ENCODE data around the gene PWWP2B. TPM values are rescaled to one million over a fixed set of nuclear protein-coding genes. Genes with fewer than 3 reads are reported as not detected.

Gene PWWP2B
- total RNA-seq, 1 donor from 2014 or later, result 19.9 TPM

DNA sequence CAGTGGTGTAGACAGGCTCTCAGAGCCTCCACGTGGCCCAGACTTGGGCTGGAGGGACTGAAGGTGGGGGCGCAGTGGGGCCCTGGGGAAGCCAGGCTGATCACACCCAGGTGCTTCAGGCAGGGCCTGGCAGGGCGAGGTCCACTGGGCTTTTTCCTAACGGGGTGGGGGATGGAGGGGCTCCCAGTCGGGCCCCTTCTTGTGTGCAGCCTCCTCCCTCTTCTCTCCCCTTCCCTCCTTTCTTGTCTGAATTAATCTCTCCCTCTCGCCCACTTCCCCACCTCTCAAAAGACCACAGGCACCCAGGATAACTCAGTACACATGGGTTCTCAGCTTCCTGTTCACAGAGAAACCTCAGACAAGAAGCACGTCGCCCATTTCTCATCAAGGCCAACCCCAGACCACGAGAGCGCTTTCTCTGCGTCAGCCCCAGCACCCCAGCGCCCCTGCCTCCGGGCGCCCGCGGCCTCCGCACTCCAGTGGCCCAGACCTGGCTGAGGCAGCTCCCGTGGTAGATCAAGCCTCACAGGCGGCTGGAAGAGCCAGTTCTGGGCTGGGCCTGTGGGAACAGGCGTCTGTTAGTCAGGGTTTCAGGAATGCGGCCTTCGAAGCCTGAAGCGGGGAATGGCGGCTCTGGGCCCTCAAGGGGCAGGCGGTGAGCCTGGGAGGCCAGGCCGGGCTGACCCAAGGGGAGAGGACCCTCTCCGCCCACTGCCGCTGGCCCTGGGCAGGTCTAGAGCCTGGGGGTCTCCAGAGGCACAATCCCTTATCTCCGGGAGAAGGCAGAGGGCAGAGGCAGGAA lies 50.6 kb downstream of the PWWP2B start:
- no peak for DNase-seq
- ATAC-seq, result no peak
- intact Hi-C loops (cut with micrococcal nuclease), result no loop called here

DNA sequence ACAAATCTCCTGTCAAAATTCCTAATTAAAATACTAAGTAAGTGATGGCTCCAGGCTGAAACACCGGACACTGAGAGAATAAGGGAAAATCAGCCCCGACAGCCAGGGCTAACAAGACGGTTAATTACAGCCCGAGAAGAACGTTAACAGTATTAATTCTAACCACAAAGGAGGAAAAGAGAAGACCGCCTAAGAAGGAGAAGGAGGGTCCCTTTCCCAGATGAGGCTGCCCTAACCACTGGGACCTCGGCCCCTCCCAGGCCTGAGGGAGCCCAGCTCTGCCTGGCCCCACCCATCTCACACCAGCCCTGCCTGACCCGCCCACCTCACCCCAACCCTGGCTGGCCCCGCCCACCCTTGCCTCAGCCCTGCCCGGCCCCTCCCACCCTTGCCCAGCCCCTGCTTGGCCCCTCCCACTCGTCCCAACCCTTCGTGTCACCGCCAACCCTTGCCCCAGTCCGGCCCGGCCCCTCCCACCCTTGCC lies 51.3 kb downstream of the PWWP2B start:
- ATAC-seq (peak; percentile 33), DNase-seq (peak; percentile 71)
- intact Hi-C loops (cut with micrococcal nuclease), result no loop called here

DNA sequence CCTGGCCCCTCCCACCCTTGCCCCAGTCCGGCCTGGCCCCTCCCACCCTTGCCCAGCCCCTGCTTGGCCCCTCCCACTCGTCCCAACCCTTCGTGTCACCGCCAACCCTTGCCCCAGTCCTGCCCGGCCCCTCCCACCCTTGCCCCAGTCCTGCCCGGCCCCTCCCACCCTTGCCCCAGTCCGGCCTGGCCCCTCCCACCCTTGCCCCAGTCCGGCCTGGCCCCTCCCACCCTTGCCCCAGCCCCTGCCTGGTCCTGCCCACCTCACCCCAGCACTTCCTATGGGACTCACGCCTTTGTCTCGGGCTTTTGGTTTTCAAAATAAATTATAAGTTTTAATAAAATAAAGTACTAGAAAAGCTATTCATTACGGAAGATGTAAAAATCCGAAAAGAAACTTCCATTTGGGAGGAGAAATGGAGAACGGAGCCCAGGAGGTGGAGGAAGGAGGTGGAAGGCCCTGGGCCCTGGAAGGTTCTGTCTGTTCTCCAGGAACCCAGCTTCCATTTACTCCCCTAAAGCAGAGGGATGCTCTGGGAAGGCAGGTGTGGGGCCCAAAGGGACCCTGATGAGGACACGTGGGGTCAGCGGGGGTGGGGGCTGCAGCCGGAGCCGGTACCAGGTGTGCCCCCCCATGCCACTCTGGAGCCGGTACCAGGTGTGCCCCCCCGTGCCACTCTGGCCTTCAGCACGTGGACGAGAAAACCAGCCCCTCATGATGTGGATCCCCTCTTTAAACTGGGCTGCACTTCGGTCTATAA lies 52.2 kb downstream of the PWWP2B start:
- intact Hi-C loops (cut with micrococcal nuclease), result no loop called here
- ATAC-seq (no peak), DNase-seq (peak; percentile 31)

DNA sequence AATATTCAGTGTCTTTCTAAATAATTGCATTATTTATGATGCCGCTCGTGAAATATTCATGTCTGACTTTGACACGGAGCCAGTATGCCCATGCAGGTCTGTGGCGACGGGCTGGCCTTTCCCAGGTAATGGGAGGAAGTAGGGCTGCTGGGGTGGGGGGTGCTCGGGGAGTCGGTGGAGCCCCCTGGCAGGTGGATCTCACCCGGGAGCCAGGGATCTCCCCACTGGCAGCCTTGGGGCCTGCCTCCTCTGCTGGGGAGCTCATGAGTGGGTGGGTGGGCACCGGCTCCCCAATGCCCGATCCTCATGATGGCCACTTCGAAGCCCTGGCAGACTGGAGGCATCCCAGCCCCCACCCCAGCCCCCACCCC lies 52.8 kb downstream of the PWWP2B start:
- DNase-seq (peak; percentile 23), ATAC-seq (no peak)
- intact Hi-C loops (cut with micrococcal nuclease), result loop anchor here (10.0 kb wide), 2 partner anchors 65 to 225 kb away; no protein-coding TSS in a partner anchor

DNA sequence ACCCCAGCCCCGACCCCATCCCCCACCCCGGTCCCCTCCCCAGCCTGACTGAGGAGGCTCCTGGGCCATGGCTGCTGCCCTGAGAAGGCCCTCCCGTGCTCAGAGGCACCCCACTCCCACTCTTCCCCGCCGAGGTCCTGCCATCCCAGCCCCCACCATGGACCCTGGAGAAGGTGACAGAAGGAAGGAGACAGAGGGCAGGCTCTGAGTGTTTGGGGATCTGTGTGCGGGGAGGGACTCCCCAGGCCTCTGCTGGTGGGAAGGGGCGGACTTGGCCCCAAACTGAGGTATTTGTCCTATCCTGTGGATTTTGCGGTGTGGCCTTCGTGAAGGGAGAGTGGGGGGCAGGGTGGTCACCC lies 53.4 kb downstream of the PWWP2B start:
- no peak for ATAC-seq
- no peak for DNase-seq
- intact Hi-C loops (cut with micrococcal nuclease), result loop anchor here (10.0 kb wide), 2 partner anchors 66 to 226 kb away; no protein-coding TSS in a partner anchor

DNA sequence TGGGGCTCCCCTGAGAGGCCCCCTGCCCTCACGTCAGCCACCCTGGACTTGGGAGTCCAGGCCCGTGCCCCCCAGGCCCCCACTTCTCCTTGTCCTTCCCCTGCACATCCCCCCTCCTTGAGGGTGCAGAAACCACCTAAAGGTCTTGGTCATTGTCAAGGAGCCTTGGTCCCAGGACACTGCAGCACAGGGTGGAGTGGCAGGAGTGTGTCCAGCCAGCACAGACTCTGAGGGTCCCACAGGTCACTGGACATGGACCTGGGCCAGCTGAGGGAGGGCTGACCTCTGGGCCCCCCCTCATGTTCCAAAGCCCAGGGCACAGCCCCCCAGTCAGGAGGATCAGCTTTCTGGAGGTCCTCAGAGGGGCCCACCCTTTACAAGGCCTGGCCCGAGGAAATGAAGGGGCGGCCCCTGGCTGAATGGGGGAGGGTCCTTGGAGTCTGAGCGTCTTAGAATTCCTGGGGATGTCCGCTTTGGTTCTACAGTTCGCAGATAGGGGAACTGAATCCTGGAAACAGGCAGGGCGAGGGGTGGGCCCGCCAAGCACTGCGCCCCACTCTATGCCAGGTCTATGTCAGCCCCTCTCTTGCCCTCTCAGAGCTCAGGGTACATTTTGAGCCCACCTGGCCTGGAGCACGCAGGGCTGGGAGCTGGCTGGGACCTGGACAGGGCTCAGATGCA lies 54.0 kb downstream of the PWWP2B start:
- DNase-seq, result peak; percentile 28
- no peak for ATAC-seq
- intact Hi-C loops (cut with micrococcal nuclease), result loop anchor here (10.0 kb wide), 2 partner anchors 66 to 226 kb away; no protein-coding TSS in a partner anchor

DNA sequence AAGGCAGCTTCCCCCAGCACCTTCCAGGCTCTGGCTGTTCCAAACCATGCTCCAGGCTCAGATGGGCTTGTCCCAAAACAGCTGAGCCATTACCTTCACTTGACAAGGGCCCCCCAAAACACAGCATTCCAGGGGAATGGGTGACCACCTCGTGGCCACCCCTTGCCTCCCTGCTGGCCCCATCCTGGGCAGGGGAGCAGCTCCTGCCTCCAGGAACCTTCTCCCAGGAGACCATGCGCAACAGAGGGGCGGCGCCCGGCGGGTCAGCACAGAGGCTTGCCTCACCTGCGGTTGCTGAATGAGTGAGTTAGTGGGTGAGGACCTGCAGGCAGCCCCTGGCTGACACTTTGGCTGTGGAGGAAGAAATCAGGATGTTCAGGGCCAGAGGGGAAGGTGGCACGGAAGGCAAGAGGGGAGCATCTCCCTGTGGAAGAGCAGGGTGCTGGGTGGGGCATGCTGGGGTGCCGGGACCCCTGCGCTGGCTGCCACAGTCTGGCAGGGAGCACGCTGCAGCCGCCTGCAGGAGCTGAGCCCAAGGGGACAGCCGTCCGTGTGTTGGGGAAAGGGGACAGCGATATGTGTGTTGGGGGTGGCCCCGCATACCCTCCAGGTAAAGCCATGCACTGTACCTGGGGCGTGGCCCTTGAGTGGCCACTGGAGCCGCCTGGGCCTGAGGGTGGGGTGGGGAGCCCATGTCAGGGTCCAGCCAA lies 54.7 kb downstream of the PWWP2B start:
- intact Hi-C loops (cut with micrococcal nuclease), result loop anchor here (10.0 kb wide), 2 partner anchors 67 to 227 kb away; no protein-coding TSS in a partner anchor
- no peak for ATAC-seq
- peak; percentile 29 for DNase-seq

DNA sequence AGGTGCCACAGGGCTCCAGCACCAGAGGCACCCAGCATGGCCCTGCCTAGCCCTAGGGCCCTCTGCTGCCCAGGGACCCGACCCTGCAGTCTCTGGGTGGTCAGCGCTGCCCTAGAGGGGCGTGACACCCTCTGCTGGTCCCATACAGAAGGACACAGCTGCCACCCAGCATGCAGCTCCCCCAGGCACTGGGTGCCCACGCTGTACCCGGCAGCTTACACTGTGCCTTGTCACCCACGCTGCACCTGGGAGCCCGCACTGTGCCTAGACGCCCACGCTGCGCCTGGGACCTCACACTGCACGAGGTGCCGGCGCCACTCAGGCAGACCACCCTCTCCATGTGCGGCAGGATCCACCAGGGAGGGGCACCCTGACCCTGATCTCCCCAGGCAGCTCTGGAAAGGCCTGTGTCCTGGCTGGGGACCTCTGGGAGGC lies 55.2 kb downstream of the PWWP2B start:
- DNase-seq, result peak; percentile 42
- intact Hi-C loops (cut with micrococcal nuclease), result loop anchor here (10.0 kb wide), 2 partner anchors 67 to 227 kb away; no protein-coding TSS in a partner anchor
- ATAC-seq, result peak; percentile 54

DNA sequence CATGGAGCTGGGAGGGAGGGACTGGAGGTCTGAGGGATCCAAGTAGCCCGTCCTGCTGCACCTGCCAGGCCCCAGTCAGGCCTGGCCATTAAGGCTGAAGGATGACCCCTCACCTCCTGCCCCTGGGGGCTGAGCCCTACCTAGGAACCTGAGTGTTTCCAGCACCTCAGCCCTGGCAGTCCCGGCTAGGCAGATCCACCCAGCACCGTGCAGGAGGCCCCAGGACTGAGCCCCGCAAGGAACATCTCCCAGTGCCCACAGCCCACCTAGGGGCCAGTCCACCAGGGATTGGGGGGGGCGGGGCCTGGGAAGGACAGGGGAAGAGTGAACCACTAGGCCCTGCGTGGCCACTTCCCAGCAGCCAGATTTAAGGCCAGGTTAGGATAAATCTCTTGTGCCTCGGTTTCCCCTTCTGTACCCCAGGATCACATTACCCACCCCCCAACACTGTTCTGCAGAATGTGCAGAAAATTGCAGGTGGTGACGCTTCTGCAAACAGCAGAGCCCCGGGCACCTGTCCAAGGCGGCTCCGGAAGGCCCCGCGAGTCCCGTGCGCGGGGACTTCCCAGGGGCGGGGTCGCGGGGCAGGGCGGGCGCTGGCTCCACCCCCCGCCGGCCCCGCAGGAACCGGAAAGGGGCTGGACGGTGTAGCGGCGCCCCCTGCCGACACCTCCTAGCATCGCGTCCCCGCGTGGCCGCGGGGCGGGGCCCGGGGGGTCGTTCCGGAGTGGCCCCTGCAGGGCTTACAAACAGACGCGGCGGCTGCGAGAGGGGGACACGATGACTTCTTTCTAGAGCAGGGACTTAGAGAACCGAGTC lies 55.9 kb downstream of the PWWP2B start:
- DNase-seq (peak; percentile 92), ATAC-seq (peak; percentile 86)
- intact Hi-C loops (cut with micrococcal nuclease), result loop anchor here (10.0 kb wide), 2 partner anchors 68 to 228 kb away; no protein-coding TSS in a partner anchor

DNA sequence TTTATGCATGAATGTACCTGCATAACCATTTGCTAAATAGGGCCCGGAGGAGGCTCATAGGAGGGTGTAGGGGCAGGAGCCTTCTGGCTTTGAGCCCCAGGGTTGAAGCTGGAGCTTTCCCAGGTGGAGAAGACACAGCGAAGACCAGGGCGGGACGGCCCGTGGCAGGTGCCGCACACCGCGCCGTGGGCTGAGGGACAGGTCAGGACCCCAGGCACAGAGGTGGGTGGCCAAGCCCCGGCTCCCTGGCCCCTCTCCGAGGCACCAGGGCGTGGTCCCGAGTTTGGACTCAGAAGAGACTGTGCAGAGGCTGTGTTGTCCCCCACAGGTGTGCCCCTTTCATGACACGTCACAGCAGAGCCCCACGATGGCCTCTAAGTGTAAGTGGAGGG lies 56.5 kb downstream of the PWWP2B start:
- intact Hi-C loops (cut with micrococcal nuclease), result loop anchor here (10.0 kb wide), 2 partner anchors 69 to 229 kb away; no protein-coding TSS in a partner anchor
- ATAC-seq (peak; percentile 5), DNase-seq (no peak)

DNA sequence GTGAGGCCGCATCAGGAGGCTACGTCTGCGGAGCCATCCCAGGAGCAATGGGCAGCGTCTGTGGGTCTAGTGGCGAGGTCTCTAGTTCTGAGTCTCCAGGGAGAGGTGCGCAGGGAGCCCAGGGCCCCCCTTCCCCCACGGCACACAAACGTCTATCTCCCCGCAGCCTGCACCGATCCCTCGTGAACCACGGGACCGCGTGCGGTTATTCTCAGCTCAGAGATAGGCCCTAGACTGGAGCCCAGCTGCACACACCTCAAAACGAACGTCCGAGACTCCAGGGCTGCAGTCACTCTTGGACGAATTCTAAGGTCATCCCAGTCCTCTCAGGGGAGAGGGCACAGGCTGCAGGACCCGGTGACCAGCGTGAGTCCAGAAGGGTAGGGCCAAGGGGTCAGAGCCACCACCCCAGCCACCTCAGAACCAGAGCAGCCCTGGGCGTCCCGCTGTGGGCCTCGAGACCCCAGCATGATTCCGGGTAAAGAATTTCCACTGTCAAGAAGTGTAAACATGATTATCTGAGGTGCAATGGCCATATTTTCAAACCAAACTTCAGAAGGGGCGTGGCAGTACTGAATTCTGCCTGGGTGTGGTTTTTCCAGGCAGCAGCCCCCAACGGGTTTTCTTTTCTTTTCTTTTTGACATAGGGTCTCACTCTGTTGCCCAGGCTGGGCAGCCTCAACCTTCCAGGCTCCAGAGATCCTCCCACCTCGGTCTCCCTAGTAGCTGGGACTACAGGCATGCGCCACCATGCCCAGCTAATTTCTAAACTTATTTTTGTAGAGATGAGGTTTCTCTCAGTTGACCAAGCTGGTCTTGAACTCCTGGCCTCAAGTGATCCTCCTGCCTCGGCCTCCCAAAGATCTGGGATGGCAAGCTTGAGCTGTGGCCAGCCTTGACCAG lies 57.5 kb downstream of the PWWP2B start:
- intact Hi-C loops (cut with micrococcal nuclease), result loop anchor here (10.0 kb wide), 2 partner anchors 70 to 230 kb away; no protein-coding TSS in a partner anchor
- DNase-seq (no peak), ATAC-seq (no peak)

DNA sequence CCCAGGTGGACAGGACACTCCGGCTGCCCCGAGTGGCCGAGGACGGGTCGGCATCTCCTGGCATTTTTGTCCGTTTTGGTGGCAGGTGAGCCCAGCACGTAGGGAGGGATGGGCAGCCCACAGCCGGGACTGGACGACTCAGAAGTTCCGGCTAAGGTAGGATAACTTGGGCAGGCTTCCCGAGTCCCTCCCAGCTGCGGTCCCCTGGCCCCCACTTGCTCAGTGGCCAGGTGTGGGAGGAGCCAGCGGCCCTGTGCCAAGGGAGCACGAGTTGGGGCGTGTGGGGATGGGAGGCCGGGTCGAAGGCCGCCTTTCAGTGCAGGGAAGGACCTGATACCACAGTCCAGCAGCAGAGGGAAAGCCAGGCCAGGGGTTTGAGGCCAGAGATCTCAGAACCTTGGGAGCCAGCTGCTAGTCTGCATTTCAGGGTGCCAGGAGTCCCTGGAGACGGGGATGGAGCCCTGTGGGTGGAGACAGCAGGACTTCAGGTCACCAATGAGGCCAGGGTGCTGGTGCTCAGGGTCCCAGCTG lies 58.5 kb downstream of the PWWP2B start:
- intact Hi-C loops (cut with micrococcal nuclease), result loop anchor here (10.0 kb wide), 2 partner anchors 71 to 231 kb away; no protein-coding TSS in a partner anchor
- DNase-seq (no peak), ATAC-seq (no peak)

DNA sequence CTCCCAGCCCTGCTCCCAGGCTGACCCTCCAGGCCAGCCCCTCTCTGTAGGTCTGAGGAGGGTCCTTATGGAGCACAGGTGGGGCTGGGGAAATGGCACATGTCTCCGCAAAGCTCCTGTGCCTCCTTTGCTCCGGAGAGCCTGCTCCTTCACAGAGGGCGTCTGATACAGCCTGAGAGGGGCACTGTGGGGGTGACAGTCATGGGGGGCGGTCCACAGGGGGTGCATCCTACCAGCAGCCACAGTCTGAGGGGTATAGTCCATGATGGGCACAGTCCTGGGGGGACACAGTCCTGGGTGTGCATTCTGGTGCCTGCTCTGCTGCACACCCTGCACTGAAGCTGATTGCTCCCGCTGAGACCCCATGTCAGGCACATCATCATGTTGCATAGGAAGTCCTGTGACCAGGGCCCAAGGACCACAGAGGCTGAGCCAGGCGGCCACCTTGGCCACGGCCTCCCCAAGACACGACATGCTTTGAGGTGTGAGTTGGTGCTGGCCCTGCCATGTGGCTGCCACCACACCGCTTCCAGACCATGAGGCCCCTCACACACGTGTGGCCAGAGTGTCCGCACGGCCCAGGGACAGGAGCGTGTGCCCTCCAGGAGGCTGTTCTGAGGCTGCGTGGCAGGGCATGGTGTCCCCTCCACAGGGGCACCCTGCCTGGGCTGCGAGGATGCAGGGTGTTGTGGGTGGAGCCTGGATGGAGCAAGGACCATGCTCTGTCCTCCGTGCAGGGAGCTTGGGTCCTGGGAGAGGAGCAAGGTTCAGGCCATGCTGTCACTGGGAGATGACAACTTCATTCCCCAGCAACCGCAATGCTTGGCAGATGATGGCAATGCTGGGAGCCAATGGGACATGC lies 59.2 kb downstream of the PWWP2B start:
- DNase-seq, result peak; percentile 15
- no peak for ATAC-seq
- intact Hi-C loops (cut with micrococcal nuclease), result loop anchor here (10.0 kb wide), 2 partner anchors 71 to 231 kb away; no protein-coding TSS in a partner anchor

DNA sequence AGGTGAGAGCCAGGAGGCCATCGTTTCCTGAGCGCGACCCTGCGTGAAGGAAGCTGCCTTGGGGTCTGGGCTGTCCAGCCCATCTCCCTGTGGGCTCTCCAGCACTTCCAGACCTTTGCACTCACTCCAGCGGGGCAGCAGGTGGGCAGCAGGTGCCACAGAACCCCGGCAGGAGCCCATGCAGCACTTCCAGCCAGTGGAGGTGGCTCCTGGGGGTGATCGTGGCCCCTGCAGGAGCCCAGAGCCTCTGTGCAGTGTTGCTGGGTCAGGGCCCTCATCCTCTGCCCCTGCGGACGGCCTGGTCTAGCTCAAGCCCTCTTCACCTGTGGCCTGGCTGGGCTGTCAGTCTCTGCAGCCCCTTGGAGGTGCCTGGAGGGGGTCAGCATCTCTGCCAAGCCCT lies 59.9 kb downstream of the PWWP2B start:
- intact Hi-C loops (cut with micrococcal nuclease), result loop anchor here (10.0 kb wide), 2 partner anchors 72 to 232 kb away; no protein-coding TSS in a partner anchor
- DNase-seq (peak; percentile 26), ATAC-seq (no peak)

DNA sequence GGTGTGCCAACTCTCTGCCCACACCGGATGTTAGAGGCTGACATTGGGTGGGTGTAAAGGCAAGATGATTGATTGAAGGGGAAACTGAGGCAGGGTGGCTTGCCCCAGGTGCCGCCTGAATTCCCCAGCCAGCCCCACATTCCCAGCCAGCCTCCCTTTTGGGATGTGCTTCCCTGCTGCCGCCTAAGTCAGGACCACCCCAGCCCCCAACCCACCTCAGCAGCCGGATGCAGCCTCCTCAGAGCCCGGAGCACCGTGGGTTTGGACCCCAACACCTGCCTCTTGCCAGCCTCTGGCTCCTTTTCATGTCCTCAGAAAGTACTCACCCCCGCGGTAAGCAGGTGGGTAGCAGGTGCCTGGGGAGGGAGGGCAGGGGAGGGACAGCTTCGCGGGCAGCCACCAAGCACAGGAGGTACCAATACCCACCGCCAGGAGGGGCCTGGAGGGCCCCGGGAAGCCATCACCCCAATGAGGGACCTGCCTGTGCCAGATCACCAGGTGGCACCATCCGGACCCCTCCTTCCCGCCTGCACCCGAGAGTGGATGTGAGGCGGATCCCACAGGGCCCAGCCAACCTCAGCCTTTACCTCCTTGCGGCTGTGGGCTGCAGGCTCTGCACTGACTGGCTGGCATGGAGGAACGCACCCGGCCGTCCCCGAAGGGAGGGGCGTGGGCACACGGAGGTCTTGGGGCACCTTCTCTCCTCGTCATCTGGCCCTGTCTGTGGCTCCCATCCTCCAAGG lies 60.5 kb downstream of the PWWP2B start:
- intact Hi-C loops (cut with micrococcal nuclease), result loop anchor here (10.0 kb wide), 2 partner anchors 73 to 233 kb away; no protein-coding TSS in a partner anchor
- DNase-seq (peak; percentile 26), ATAC-seq (no peak)
